Spleen (tissue), 11 donors: ENCODE measurements around the gene C1orf141. TPM values are rescaled to one million over a fixed set of nuclear protein-coding genes. Genes with fewer than 3 reads are reported as not detected.

ENCODE experiments used
- DNase-seq: peaks from one replicate; pipeline ENCODE4 v3.0.0-alpha.2; 2020
- H3K27ac ChIP-seq, 8 donors: fragments of 200-600 bp; sonication (generic) in 7 of 8; 1 replicate in 4 of 8; 2 replicates in 4 of 8; pipeline versions ENCODE4 v1.5.0 to v1.8.0; 2016 to 2021; ENCODE audit warnings: inconsistent platforms in 4 of 8, mild to moderate bottlenecking in 4 of 8, moderate library complexity in 1 of 8
- H3K27me3 ChIP-seq, 7 donors: fragments of 200-600 bp; sonication (generic) in 6 of 7; replicated peaks in 1 of 7; 1 replicate in 4 of 7; 2 replicates in 3 of 7; pipeline versions ENCODE4 v1.5.0 to v1.8.0; 2016 to 2021; ENCODE audit warnings: inconsistent platforms in 3 of 7, mild to moderate bottlenecking in 1 of 7
- H3K36me3 ChIP-seq, 6 donors: fragments of 200-600 bp; sonication (generic) in 5 of 6; 1 replicate in 4 of 6; 2 replicates in 2 of 6; pipeline versions ENCODE4 v1.5.0 to v1.8.0; 2016 to 2021; ENCODE audit warnings: inconsistent platforms in 2 of 6
- H3K4me1 ChIP-seq, 6 donors: fragments of 200-600 bp; sonication (generic) in 5 of 6; 1 replicate in 3 of 6; 2 replicates in 3 of 6; pipeline versions ENCODE4 v1.5.0 to v1.8.0; 2016 to 2021; ENCODE audit warnings: inconsistent platforms in 3 of 6
- H3K4me3 ChIP-seq, 8 donors: fragments of 200-600 bp; sonication (generic) in 7 of 8; 1 replicate in 4 of 8; 2 replicates in 4 of 8; pipeline versions ENCODE4 v1.5.0 to v1.8.0; 2016 to 2021; ENCODE audit warnings: inconsistent platforms in 4 of 8, mild to moderate bottlenecking in 4 of 8, moderate library complexity in 2 of 8
- H3K9me3 ChIP-seq, 8 donors: fragments of 200-600 bp; sonication (generic) in 7 of 8; 1 replicate in 4 of 8; 2 replicates in 4 of 8; pipeline versions ENCODE4 v1.5.0 to v1.8.0; 2016 to 2021; ENCODE audit warnings: inconsistent platforms in 4 of 8
- POLR2A ChIP-seq, 3 donors: fragments of 450-650 bp; IDR thresholded peaks; one replicate each; pipeline ENCODE4 v1.5.1; 2017; ENCODE audit warnings: antibody characterized with exemption in 3 of 3, mild to moderate bottlenecking in 1 of 3
- POLR2AphosphoS5 ChIP-seq, 3 donors: sonication (generic); formaldehyde crosslinking; IDR thresholded peaks; one replicate each; pipeline ENCODE4 v1.5.1; 2017; ENCODE audit warnings: antibody characterized with exemption in 3 of 3
- WGBS, 5 donors: extraction: QIAGEN DNeasy Blood & Tissue Kit in 3 of 5; methylation state at CpG; one replicate each; pipeline versions ENCODE4 v1.1.5 to v1.1.7; 2013 to 2018; 5-methylcytosine and 5-hydroxymethylcytosine counted together
- intact Hi-C: fragments of 100-400 bp; cut with DNase I; formaldehyde crosslinking; loops from one replicate; pipeline ENCODE4 v1.15.0; 2023; ENCODE audit warnings: low total_unique reads
- polyA plus RNA-seq, 3 donors: library from polyadenylated mRNA; stranded (reverse); fragments of 200-250 nt; gene quantifications; one replicate each; pipeline ENCODE4 v1.2.1, GENCODE V29; 2013
- total RNA-seq, 7 donors: library from RNA; depleted of rRNA in 3 of 7; stranded (reverse); fragments of >200 nt in 3 of 7; fragmentation: NEBNext Ultra II Directional in 4 of 7; extraction: Animal tissue kit (Norgen Biotek cat#: 25700) in 4 of 7; gene quantifications; one replicate each; pipeline versions ENCODE4 v1.1.0 to v1.2.1, GENCODE V29; 2016 to 2021
- TF ChIP-seq, protein P1 (sequence below), 11 experiments: fragments of 200-600 bp in 7 of 11; fragments of 450-650 bp in 4 of 11; sonication (generic) in 4 of 11; IDR thresholded peaks in 8 of 11; conservative IDR thresholded peaks in 3 of 11; 1 replicate in 7 of 11; 2 replicates in 4 of 11; pipeline versions ENCODE4 v1.4.0 to v1.8.0; 2016 to 2021; ENCODE audit warnings: antibody characterized with exemption in 11 of 11, inconsistent platforms in 4 of 11, mild to moderate bottlenecking in 1 of 11
- donor health status: healthy with polysubstance abuse.
- donor health status: DM: no; HTN: no; CAD: no; lungs with moderate emphysema.
- donor health status: DM: no; HTN: no; CAD: no.
- donor health status: Bipolar disorder and iron deficiency.
- donor health status: healthy.
- donor health status: DM: no; HTN: no; CAD: no.
- donor health status: DM: yes; HTN: yes; CAD: no.

Gene C1orf141
- total and polyA plus RNA-seq, 10 donors, result not detected

DNA sequence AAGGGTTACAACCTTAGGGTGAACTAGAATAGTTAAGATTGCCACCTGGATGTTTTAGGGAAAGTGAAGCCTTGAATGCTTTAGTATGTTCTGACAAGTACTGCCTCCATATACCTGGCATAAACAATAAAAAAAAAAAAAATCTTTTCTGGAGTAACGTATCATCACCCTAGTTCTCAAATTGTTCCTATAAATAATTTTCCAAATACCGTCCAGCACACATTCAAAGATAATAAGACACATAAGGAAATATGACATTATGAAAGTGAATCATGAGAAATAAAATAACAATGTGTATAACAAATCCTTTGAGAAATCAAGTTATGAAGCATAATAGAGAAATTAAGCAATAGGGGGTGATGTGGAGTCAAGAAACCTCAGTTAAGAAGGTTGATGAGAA, 20.6 kb downstream of the C1orf141 start:
- 43 to 48% (median 45%) methylated on average over 2 of the region's 2 CpGs for WGBS, 5 donors
- peaks cover 0 to 21% (median 12%) of the 10 kb centered on the region in 8 donors for H3K9me3 ChIP-seq
- H3K27ac ChIP-seq, result no peak overlapping the region
- peaks cover 0 to 36% (median 9%) of the 10 kb centered on the region in 6 donors for H3K4me1 ChIP-seq
- intact Hi-C loops, result no loop called here
- no peaks in the 10 kb centered on the region for H3K27me3 ChIP-seq
- TF ChIP-seq POLR2AphosphoS5 (IDR thresholded peaks at IDR 0.05) (no peak), POLR2A (IDR thresholded peaks at IDR 0.05) (no peak)
- TF ChIP-seq, protein P1, sequence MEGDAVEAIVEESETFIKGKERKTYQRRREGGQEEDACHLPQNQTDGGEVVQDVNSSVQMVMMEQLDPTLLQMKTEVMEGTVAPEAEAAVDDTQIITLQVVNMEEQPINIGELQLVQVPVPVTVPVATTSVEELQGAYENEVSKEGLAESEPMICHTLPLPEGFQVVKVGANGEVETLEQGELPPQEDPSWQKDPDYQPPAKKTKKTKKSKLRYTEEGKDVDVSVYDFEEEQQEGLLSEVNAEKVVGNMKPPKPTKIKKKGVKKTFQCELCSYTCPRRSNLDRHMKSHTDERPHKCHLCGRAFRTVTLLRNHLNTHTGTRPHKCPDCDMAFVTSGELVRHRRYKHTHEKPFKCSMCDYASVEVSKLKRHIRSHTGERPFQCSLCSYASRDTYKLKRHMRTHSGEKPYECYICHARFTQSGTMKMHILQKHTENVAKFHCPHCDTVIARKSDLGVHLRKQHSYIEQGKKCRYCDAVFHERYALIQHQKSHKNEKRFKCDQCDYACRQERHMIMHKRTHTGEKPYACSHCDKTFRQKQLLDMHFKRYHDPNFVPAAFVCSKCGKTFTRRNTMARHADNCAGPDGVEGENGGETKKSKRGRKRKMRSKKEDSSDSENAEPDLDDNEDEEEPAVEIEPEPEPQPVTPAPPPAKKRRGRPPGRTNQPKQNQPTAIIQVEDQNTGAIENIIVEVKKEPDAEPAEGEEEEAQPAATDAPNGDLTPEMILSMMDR (IDR thresholded peaks at IDR 0.05 in 8 of 11, conservative IDR thresholded peaks at IDR 0.05 in 3 of 11), result no peak
- H3K4me3 ChIP-seq, result no peak overlapping the region
- H3K36me3 ChIP-seq, result no peaks in the 10 kb centered on the region
- no peak for DNase-seq

DNA sequence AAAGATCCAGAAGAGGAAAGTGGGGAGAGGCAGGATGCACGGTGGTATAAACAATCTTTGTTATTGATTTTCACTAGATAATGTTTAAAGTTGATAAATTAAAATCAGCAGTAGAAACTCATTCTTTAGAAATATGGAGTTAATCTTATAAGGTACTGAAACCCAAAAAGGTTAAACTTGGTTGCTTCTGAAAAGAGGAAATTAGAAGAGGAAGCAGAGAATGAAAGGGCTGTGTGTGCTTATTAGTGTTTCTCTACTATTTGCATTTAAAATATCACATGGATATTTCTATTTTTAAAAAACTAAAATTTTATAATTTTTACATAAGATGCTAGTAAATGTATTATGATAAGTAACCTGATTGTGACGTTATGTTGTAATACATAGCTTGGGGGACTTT, 24.4 kb downstream of the C1orf141 start:
- H3K36me3 ChIP-seq, result no peaks in the 10 kb centered on the region
- H3K27me3 ChIP-seq, result no peaks in the 10 kb centered on the region
- no peak overlapping the region for H3K4me3 ChIP-seq
- peaks cover 0 to 36% (median 9%) of the 10 kb centered on the region in 6 donors for H3K4me1 ChIP-seq
- no peak overlapping the region for H3K27ac ChIP-seq
- intact Hi-C loops, result no loop called here
- peaks cover 0 to 21% (median 12%) of the 10 kb centered on the region in 8 donors for H3K9me3 ChIP-seq
- WGBS, 5 donors, result 0 to 11% (median 0%) methylated on average over 2 of the region's 2 CpGs
- DNase-seq, result no peak
- TF ChIP-seq POLR2AphosphoS5 (IDR thresholded peaks at IDR 0.05), result no peak
- no peak for TF ChIP-seq POLR2A (IDR thresholded peaks at IDR 0.05)
- TF ChIP-seq, protein P1 (IDR thresholded peaks at IDR 0.05 in 8 of 11, conservative IDR thresholded peaks at IDR 0.05 in 3 of 11), result no peak

DNA sequence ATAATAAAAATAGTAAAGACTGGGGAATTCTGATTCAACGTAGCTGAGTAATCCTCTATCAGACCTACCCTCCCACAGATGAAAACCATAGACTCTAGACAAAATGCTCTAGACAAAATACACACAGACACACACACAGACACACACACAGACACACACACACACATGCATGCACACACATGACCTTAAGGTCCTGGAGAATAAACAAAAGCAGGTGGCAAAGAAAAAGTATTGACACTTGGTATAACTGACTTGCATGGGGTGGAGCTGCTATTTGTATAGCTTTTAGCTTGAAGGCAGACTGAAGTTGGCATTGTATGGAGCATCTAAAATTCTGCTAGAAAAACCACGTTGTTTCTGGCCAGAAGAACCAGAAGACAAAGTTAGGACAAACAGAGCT, 29.3 kb downstream of the C1orf141 start:
- WGBS, 5 donors, result 69 to 81% (median 73%) methylated on average over 2 of the region's 2 CpGs
- no peak for DNase-seq
- intact Hi-C loops, result no loop called here
- Histone ChIP-seq H3K4me3 (no peak overlapping the region), H3K9me3 (no peaks in the 10 kb centered on the region), H3K27ac (no peak overlapping the region), H3K27me3 (no peaks in the 10 kb centered on the region), H3K4me1 (peaks cover 0 to 13% (median under 1%) of the 10 kb centered on the region in 6 donors), H3K36me3 (no peaks in the 10 kb centered on the region)
- TF ChIP-seq, protein P1 (IDR thresholded peaks at IDR 0.05 in 8 of 11, conservative IDR thresholded peaks at IDR 0.05 in 3 of 11), result no peak
- no peak for TF ChIP-seq POLR2AphosphoS5 (IDR thresholded peaks at IDR 0.05)
- no peak for TF ChIP-seq POLR2A (IDR thresholded peaks at IDR 0.05)

- Histone ChIP-seq H3K4me1 (no peaks in the 10 kb centered on the region), H3K36me3 (no peaks in the 10 kb centered on the region), H3K9me3 (no peaks in the 10 kb centered on the region), H3K27ac (no peak overlapping the region), H3K27me3 (no peaks in the 10 kb centered on the region), H3K4me3 (no peak overlapping the region)
- DNase-seq, result no peak
- TF ChIP-seq, protein P1 (IDR thresholded peaks at IDR 0.05 in 8 of 11, conservative IDR thresholded peaks at IDR 0.05 in 3 of 11), result no peak
- WGBS, 5 donors, result 89 to 100% (median 92%) methylated on average over 1 of the region's 1 CpG
- intact Hi-C loops, result no loop called here
Measured at GRCh38 chr1:67103548-67103947, 31.2 kb downstream of the C1orf141 start.
